Measurements from ENCODE around the gene UBQLN4.
A peak's percentile ranks its signal among the peaks of the same experiment; 100 is the strongest.
"Not testable (repeated sequence)": the region's sequence is repeated elsewhere in the genome, so short reads cannot be mapped to it uniquely, and the experiment has no call there.

Gene UBQLN4

DNA sequence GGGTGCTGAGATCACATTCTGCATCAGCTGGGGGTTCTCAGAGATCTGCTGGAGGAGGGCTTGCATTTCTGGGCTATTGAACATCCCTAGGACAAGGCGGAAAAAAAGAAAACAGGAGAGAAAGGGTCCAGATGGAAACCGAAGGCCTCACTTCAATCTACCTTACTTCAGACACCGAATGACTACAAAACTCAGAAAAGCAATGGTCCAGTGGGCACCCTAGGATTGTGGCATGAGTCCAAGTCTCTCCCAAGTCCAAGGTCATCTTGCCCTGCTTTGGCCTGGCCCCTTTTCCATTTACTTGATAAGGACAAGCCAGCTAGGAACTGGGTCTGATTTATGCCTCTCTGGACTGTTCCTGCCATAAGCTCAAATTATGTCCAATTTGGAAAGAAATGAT is 10.8 kb downstream of the UBQLN4 start:
- in situ Hi-C loops (cut with MboI; ENCODE audit: low sequenced_read_pairs, unreplicated experiment) = no loop called here
- TF ChIP-seq, protein P1, sequence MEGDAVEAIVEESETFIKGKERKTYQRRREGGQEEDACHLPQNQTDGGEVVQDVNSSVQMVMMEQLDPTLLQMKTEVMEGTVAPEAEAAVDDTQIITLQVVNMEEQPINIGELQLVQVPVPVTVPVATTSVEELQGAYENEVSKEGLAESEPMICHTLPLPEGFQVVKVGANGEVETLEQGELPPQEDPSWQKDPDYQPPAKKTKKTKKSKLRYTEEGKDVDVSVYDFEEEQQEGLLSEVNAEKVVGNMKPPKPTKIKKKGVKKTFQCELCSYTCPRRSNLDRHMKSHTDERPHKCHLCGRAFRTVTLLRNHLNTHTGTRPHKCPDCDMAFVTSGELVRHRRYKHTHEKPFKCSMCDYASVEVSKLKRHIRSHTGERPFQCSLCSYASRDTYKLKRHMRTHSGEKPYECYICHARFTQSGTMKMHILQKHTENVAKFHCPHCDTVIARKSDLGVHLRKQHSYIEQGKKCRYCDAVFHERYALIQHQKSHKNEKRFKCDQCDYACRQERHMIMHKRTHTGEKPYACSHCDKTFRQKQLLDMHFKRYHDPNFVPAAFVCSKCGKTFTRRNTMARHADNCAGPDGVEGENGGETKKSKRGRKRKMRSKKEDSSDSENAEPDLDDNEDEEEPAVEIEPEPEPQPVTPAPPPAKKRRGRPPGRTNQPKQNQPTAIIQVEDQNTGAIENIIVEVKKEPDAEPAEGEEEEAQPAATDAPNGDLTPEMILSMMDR (IDR thresholded peaks at IDR 0.05; ENCODE audit: borderline replicate concordance, control extremely low read depth, extremely low read depth, insufficient read depth, missing control alignments) = no peak
- no peak for DNase-seq (ENCODE audit: low spot score)

DNA sequence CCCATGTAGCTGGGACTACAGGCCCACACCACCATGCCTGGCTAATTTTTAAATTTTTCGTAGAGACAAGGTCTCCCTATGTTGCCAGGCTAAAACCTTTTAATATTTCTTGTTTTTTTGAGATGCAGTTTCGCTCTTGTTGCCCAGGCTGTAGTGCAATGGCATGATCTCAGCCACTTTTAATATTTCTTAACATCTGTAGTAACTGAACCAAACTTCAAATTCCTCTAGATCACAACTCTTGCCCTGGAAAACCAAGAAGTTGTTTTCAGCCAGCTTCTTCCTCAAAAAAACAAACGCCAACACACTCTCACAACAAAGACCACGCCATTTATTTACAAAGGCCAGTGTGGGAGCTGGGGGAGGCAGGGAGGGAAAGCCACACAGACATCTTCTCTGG is 18.6 kb downstream of the UBQLN4 start:
- DNase-seq (ENCODE audit: low spot score); in situ Hi-C loops (cut with MboI; ENCODE audit: low sequenced_read_pairs, unreplicated experiment): not testable (repeated sequence)

DNA sequence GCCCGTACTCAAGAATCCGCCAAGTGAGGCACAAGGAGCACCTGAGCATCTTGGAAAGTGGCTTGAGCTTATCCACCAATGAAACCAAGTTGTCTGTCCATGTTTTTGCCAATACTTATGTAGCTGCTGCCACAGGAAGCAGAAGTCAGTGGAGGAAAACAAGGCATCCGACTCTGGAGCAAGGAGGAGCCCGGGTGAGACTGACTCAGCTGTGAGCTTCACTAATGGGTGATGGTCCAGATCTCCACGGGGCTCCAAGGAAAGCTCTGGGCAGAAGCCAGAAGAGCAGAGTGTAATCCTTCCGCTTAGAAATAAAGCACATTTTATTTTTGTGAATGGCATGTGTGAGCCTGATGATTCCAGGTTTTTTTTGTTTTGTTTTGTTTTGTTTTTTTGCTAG is 20.6 kb downstream of the UBQLN4 start:
- TF ChIP-seq, protein P1 (IDR thresholded peaks at IDR 0.05; ENCODE audit: borderline replicate concordance, control extremely low read depth, extremely low read depth, insufficient read depth, missing control alignments) = no peak
- in situ Hi-C loops (cut with MboI; ENCODE audit: low sequenced_read_pairs, unreplicated experiment) = no loop called here
- DNase-seq (ENCODE audit: low spot score) = no peak

DNA sequence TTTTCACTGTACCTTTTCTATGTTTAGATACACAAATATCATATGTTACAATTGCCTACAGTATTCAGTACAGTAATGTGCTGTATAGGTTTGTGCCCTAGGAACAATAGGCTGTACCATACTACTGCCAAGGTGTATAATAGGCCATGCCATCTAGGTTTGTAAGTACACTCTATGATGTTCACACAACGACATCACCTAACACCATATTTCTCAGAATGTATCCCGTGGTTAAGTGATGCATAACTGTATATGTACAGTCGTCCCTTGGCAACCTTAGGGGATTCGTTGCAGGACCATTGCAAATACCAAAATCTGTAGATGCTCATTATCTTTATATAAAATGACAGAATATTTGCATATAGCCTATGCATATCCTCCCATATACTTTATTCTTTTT is 27.0 kb downstream of the UBQLN4 start:
- in situ Hi-C loops (cut with MboI; ENCODE audit: low sequenced_read_pairs, unreplicated experiment) = no loop called here
- TF ChIP-seq, protein P1 (IDR thresholded peaks at IDR 0.05; ENCODE audit: borderline replicate concordance, control extremely low read depth, extremely low read depth, insufficient read depth, missing control alignments) = no peak
- no peak for DNase-seq (ENCODE audit: low spot score)

DNA sequence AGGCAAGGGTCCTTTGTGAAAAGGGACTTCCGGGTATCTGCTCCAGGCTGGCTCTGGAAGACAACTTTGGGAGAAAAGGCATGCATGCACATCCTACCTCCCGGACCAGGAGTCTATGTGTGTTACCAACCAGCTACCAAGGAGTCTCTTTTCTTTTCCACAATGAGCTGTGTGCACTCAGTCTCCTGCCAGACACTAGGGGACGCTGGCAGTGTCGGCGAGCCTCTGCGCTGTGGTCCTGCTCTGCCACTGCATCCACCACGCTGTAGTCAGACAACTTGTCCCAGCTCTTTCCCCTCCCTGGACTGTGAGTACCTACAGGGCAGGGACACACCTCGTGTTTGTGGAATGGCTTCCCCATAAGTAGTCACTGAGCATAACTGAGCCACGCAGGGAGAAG is 27.7 kb downstream of the UBQLN4 start:
- TF ChIP-seq, protein P1 (IDR thresholded peaks at IDR 0.05; ENCODE audit: borderline replicate concordance, control extremely low read depth, extremely low read depth, insufficient read depth, missing control alignments) = peak; percentile 46
- in situ Hi-C loops (cut with MboI; ENCODE audit: low sequenced_read_pairs, unreplicated experiment) = no loop called here
- peak; percentile 76 for DNase-seq (ENCODE audit: low spot score)

DNA sequence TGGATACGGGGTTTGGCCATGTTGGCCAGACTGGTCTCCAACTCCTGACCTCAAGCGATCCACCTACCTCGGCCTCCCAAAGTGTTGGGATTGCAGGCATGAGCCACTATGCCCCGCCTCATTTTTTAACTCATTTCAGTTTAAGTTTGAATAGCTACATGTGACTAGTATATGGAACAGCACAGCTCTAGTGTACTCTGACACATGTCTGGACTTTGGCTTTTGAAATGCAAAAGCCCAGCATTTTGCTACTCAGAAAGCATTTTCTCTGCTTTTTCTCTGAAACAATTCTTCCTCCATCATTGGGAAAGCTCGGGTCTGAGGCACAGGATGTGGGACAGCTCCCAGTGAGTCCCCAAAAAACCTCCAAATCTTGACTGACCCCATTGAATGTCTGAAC is 28.8 kb downstream of the UBQLN4 start:
- no peak for DNase-seq (ENCODE audit: low spot score)
- in situ Hi-C loops (cut with MboI; ENCODE audit: low sequenced_read_pairs, unreplicated experiment) = no loop called here
- TF ChIP-seq, protein P1 (IDR thresholded peaks at IDR 0.05; ENCODE audit: borderline replicate concordance, control extremely low read depth, extremely low read depth, insufficient read depth, missing control alignments) = no peak

DNA sequence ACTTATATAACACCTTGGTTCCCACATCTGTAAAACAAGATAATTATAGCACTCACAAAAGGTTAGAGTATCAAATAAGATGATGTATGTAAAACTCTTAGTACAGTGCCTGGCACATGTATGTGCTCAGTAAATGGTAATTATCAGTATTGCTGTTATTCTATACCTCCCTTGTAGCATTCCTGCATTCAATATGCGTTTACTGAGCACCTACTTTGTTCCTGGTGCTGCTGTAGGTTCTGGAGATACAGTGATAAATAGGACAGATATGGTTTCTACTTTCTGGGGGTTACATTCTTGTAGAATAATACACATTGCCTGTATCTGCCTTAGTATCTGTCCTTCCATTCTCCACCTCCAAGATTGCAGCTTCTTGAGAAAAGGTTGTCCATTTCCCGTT is 31.6 kb downstream of the UBQLN4 start:
- in situ Hi-C loops (cut with MboI; ENCODE audit: low sequenced_read_pairs, unreplicated experiment) = no loop called here
- TF ChIP-seq, protein P1 (IDR thresholded peaks at IDR 0.05; ENCODE audit: borderline replicate concordance, control extremely low read depth, extremely low read depth, insufficient read depth, missing control alignments) = no peak
- no peak for DNase-seq (ENCODE audit: low spot score)
